ENCODE measurements around the gene DMRTB1.

Gene DMRTB1

GRCh38 chr1:53465023-53465957, 6.1 kb downstream of the DMRTB1 start:
- DNase-seq, result no peak

GRCh38 chr1:53467391-53467790, 8.2 kb downstream of the DMRTB1 start:
- DNase-seq, result no peak

- DNase-seq, result no peak
These were observed 9.2 kb downstream of the DMRTB1 start for GRCh38 chr1:53468374-53468773.

- DNase-seq, result no peak
These were observed 10.2 kb downstream of the DMRTB1 start for GRCh38 chr1:53469373-53469772.

- no peak for DNase-seq
These were observed 11.0 kb downstream of the DMRTB1 start for GRCh38 chr1:53470155-53470554.

- no peak for DNase-seq
These were observed 11.4 kb downstream of the DMRTB1 start for GRCh38 chr1:53470584-53470983.

- no peak for DNase-seq
These were observed 11.8 kb downstream of the DMRTB1 start for GRCh38 chr1:53471000-53471399.

- DNase-seq, result no peak
These were observed 14.3 kb downstream of the DMRTB1 start for GRCh38 chr1:53473463-53473862.

GRCh38 chr1:53475664-53476063, 16.5 kb downstream of the DMRTB1 start:
- no peak for DNase-seq

- DNase-seq, result no peak
These were observed 17.4 kb downstream of the DMRTB1 start for GRCh38 chr1:53476579-53476978.

- DNase-seq, result no peak
These were observed 18.7 kb downstream of the DMRTB1 start for GRCh38 chr1:53477651-53478501.

- DNase-seq, result no peak
These were observed 19.3 kb downstream of the DMRTB1 start for GRCh38 chr1:53478502-53478818.

- DNase-seq, result no peak
These were observed 21.5 kb downstream of the DMRTB1 start for GRCh38 chr1:53480678-53481077.

GRCh38 chr1:53481456-53481855, 22.3 kb downstream of the DMRTB1 start:
- no peak for DNase-seq

GRCh38 chr1:53482441-53483153, 23.4 kb downstream of the DMRTB1 start:
- DNase-seq, result no peak

GRCh38 chr1:53483170-53483569, 24.0 kb downstream of the DMRTB1 start:
- no peak for DNase-seq

- no peak for DNase-seq
These were observed 24.5 kb downstream of the DMRTB1 start for GRCh38 chr1:53483656-53484055.

- no peak for DNase-seq
These were observed 25.7 kb downstream of the DMRTB1 start for GRCh38 chr1:53484705-53485477.

GRCh38 chr1:53485478-53486394, 26.5 kb downstream of the DMRTB1 start:
- DNase-seq, result no peak

GRCh38 chr1:53486395-53487026, 27.3 kb downstream of the DMRTB1 start:
- no peak for DNase-seq

GRCh38 chr1:53490351-53490750, 31.2 kb downstream of the DMRTB1 start:
- no peak for DNase-seq

Data from cortex of kidney (tissue), 1 donor.